HEK293T (cell line): ENCODE data around the gene ACSF3.

ENCODE experiments used
- ARNT ChIP-seq: fragments of 450-650 bp; IDR thresholded peaks from 2 replicates; pipeline ENCODE4 v1.6.1; 2017; ENCODE audit warnings: mild to moderate bottlenecking
- BHLHE40 ChIP-seq: fragments of 450-650 bp; IDR thresholded peaks from 2 replicates; pipeline ENCODE4 v1.6.1; 2016; ENCODE audit warnings: mild to moderate bottlenecking, moderate library complexity, borderline replicate concordance
- ELF4 ChIP-seq: fragments of 450-650 bp; IDR thresholded peaks from 2 replicates; pipeline ENCODE4 v1.6.1; 2017; ENCODE audit warnings: antibody characterized with exemption
- FOXK2 ChIP-seq: fragments of 450-650 bp; IDR thresholded peaks from 2 replicates; pipeline ENCODE4 v1.6.1; 2016; ENCODE audit warnings: mild to moderate bottlenecking
- FOXM1 ChIP-seq: fragments of 450-650 bp; IDR thresholded peaks from 2 replicates; pipeline ENCODE4 v1.6.1; 2017; ENCODE audit warnings: mild to moderate bottlenecking, borderline replicate concordance
- HDGF ChIP-seq: fragments of 450-650 bp; IDR thresholded peaks from 2 replicates; pipeline ENCODE4 v1.6.1; 2017; ENCODE audit warnings: antibody characterized with exemption, borderline replicate concordance
- L3MBTL2 ChIP-seq: fragments of 450-650 bp; conservative IDR thresholded peaks from 2 replicates; pipeline ENCODE4 v1.6.1; 2016; ENCODE audit warnings: mild to moderate bottlenecking
- LEF1 ChIP-seq: fragments of 450-650 bp; IDR thresholded peaks from 2 replicates; pipeline ENCODE4 v1.6.1; 2017; ENCODE audit warnings: mild to moderate bottlenecking, borderline replicate concordance
- NFRKB ChIP-seq: fragments of 450-650 bp; IDR thresholded peaks from 2 replicates; pipeline ENCODE4 v1.6.1; 2016; ENCODE audit warnings: mild to moderate bottlenecking, moderate library complexity
- SP1 ChIP-seq: fragments of 450-650 bp; IDR thresholded peaks from 2 replicates; pipeline ENCODE4 v1.6.1; 2017
- SUZ12 ChIP-seq: fragments of 450-650 bp; IDR thresholded peaks from 2 replicates; pipeline ENCODE4 v1.6.1; 2016; ENCODE audit warnings: mild to moderate bottlenecking
- ZNF384 ChIP-seq: fragments of 450-650 bp; IDR thresholded peaks from 2 replicates; pipeline ENCODE4 v1.6.1; 2016

DNA sequence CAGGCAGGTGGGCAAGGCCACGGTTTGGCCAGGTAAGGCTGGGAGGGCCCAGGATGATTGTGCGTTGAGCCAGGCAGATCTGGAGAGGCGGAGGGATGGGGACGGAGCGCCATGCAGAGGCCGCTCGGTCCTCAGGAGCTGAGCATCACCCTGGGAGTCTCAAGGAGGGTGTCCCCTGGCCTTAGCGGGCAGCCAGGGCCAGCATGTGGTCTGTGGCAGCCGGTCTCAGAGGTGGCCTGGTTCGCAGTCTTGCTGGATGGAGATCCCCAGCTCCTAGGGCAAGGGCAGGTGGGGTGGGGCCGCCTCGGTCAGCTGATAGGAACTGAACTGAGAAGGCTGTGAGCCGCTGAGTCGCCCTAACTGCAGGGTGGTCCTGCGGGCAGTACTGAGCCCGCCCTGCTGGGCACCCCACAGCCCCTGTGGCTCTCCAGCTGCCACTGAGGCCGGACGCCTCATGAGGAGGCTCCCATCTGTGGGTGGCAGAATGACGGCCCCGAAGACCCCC lies 66.2 kb downstream of the ACSF3 start:
- TF ChIP-seq BHLHE40 (no peak), L3MBTL2 (no peak), FOXM1 (no peak), FOXK2 (no peak), SUZ12 (no peak), HDGF (no peak), SP1 (no peak), NFRKB (no peak), LEF1 (no peak), ZNF384 (no peak), ELF4 (no peak), ARNT (no peak)
